Left lung (tissue), 10 donors: Measurements from ENCODE around the gene CORO1C. TPM values are rescaled to one million over a fixed set of nuclear protein-coding genes. Genes with fewer than 3 reads are reported as not detected.

Experiments used
- ATAC-seq: fragments of 200-7000 bp; cut with Tn5 transposase; one replicate; pipeline ENCODE4 v1.9.1; 2020; ENCODE audit warnings: moderate library complexity
- DNase-seq, 4 donors: peaks; one replicate each; pipeline ENCODE4 v3.0.0-alpha.2; 2013 to 2020
- H3K27ac ChIP-seq, 2 donors: fragments of 200-600 bp; sonication (generic) in 1 of 2; one replicate each; pipeline versions ENCODE4 v1.5.0 to v1.8.0; 2020 to 2021
- H3K27me3 ChIP-seq, 2 donors: fragments of 200-600 bp; sonication (generic) in 1 of 2; one replicate each; pipeline versions ENCODE4 v1.5.0 to v1.8.0; 2020 to 2021
- H3K36me3 ChIP-seq, 2 donors: fragments of 200-600 bp; sonication (generic) in 1 of 2; one replicate each; pipeline versions ENCODE4 v1.5.0 to v1.8.0; 2020 to 2021
- H3K4me1 ChIP-seq, 2 donors: fragments of 200-600 bp; one replicate each; pipeline ENCODE4 v1.8.0; 2021
- H3K4me3 ChIP-seq, 2 donors: fragments of 200-600 bp; sonication (generic) in 1 of 2; one replicate each; pipeline versions ENCODE4 v1.5.0 to v1.8.0; 2020 to 2021; ENCODE audit warnings: mild to moderate bottlenecking in 1 of 2
- H3K9me3 ChIP-seq, 2 donors: fragments of 200-600 bp; sonication (generic) in 1 of 2; one replicate each; pipeline versions ENCODE4 v1.5.0 to v1.8.0; 2020 to 2021
- intact Hi-C, 2 donors: fragments of 100-400 bp; cut with DNase I; formaldehyde crosslinking; loops; one replicate each; pipeline versions ENCODE4 v1.11.2 to v1.14.2; 2022
- polyA plus RNA-seq, 6 donors: library from polyadenylated mRNA; unstranded; fragments of 120-200 nt; gene quantifications; one replicate each; pipeline ENCODE4 v1.2.1, GENCODE V29; 2013; ENCODE audit not compliant: insufficient read length in 6 of 6
- total RNA-seq, 2 donors: library from RNA; stranded (reverse); fragmentation: NEBNext Ultra II Directional; extraction: Animal tissue kit (Norgen Biotek cat#: 25700); gene quantifications; one replicate each; pipeline ENCODE4 v1.2.1, GENCODE V29; 2021
- TF ChIP-seq, protein P1 (sequence below), 2 donors: fragments of 200-600 bp; sonication (generic) in 1 of 2; IDR thresholded peaks; one replicate each; pipeline versions ENCODE4 v1.5.0 to v1.8.0; 2021; ENCODE audit warnings: antibody characterized with exemption in 2 of 2
- donor health status: DM: no; HTN: yes; CAD: no.
- donor health status: DM: no; HTN: no; CAD: no.

CORO1C gene
- total and polyA plus RNA-seq, 8 donors: 77.7 to 282 (median 85.9) TPM

DNA sequence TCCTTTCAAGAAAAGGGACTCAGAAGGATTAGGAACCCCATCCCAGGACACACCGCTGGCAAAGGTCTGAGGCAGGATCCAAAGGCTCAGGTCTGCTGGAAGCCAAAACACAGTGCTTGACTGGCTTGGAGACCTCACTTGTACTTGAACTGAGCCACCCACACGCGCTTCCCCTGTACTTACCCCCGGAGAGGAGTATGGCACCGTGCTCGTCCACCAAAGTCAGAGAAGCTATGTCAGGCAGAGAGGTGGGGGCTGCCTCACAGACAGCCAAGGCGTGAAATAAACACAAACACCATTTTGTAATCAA is 86.6 kb downstream of the CORO1C start:
- H3K9me3 ChIP-seq: no peaks in the 10 kb centered on the region
- H3K27ac ChIP-seq: peak overlapping the region; percentile 82 to 83
- DNase-seq (no peak), ATAC-seq (no peak)
- peaks cover 48 to 72% of the 10 kb centered on the region in 2 donors for H3K4me1 ChIP-seq
- peaks cover 0 to 49% of the 10 kb centered on the region in 2 donors for H3K36me3 ChIP-seq
- TF ChIP-seq, protein P1, sequence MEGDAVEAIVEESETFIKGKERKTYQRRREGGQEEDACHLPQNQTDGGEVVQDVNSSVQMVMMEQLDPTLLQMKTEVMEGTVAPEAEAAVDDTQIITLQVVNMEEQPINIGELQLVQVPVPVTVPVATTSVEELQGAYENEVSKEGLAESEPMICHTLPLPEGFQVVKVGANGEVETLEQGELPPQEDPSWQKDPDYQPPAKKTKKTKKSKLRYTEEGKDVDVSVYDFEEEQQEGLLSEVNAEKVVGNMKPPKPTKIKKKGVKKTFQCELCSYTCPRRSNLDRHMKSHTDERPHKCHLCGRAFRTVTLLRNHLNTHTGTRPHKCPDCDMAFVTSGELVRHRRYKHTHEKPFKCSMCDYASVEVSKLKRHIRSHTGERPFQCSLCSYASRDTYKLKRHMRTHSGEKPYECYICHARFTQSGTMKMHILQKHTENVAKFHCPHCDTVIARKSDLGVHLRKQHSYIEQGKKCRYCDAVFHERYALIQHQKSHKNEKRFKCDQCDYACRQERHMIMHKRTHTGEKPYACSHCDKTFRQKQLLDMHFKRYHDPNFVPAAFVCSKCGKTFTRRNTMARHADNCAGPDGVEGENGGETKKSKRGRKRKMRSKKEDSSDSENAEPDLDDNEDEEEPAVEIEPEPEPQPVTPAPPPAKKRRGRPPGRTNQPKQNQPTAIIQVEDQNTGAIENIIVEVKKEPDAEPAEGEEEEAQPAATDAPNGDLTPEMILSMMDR (IDR thresholded peaks at IDR 0.05): no peak
- H3K4me3 ChIP-seq: no peak overlapping the region
- no peaks in the 10 kb centered on the region for H3K27me3 ChIP-seq
- intact Hi-C loops: no loop called here

DNA sequence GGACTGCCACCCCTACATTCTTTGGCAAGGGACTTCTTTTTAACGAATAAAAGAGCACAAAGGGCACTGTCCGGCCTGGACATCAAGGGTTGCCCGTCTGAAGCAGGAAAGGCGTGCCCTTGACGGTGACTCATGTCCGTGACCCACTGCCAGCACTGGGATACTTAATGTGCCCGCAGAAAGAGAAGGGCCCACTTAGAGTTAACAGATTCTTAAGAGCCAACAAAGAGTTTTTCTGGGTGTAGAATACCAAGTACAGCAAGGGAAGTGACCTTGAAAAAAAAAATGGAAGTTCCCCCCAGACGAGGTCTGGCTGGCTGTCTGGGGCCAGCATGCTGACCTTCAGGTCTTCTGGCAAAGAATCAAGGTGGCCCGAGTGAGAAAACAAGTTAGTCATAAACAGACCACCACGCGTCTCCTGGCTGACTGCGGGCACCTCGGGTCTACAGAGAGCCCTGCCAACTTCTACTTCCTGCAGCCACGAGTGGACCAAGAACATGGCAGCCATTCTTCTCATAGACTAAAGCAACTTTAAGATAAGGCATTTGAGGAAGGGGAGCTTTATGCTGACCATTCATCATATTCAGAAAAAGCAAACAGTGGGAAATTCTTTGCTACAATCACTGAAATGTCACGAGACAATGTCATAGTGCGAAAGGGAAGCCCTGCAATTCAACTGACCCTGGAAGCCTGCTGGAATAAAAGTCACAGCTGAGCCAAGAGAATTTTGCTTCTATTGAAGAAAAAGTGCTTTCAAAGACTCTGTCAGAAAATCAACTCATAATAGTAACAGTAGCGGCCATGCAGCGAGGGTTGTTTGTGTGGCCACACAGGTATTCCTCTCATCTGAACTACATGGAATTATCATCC is 87.1 kb downstream of the CORO1C start:
- peaks cover 48 to 72% of the 10 kb centered on the region in 2 donors for H3K4me1 ChIP-seq

DNA sequence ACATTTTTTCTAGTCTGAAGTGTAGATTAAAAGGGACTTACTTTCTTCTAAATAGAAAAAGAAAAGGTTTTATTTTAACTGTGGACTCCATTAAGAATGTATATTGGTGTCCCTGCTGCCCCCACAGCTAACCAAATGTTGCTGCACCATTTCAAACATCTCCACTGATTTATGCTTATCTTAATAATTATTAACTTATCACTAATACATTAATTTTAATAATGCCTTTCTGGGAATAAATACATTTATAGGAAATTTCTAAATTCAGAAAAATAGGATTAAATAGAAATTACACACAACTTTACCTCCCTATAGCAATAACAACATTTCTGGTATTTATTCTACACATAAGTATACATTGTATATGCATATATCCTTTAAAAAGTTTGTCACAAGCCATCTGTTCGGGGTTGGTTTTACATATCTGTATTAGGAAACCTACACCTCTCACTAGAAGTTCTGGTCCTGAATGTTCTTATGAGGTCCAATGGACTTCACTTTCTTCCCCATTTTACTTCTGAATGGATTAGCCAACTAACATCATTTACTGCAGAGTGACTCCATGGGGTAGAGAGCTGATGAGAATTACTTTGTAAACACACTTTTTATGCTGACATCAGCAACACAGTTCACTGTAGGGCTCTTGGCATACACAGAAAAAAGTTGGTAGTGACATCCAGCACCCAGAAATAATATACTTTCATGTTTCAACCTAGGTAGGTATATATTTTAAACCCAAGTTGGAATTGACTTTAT is 88.2 kb downstream of the CORO1C start:
- H3K27ac ChIP-seq: peak overlapping the region; percentile 82 to 83
- DNase-seq (no peak), ATAC-seq (peak; percentile 53)
- H3K27me3 ChIP-seq: no peaks in the 10 kb centered on the region
- TF ChIP-seq, protein P1 (IDR thresholded peaks at IDR 0.05): no peak
- intact Hi-C loops: no loop called here
- no peaks in the 10 kb centered on the region for H3K9me3 ChIP-seq
- peaks cover 0 to 32% of the 10 kb centered on the region in 2 donors for H3K36me3 ChIP-seq
- no peak overlapping the region for H3K4me3 ChIP-seq
- peaks cover 49 to 77% of the 10 kb centered on the region in 2 donors for H3K4me1 ChIP-seq

More for the DNA sequence above, 87.1 kb downstream of the CORO1C start:
- Histone ChIP-seq H3K4me3 (no peak overlapping the region), H3K36me3 (peaks cover 0 to 43% of the 10 kb centered on the region in 2 donors), H3K27me3 (no peaks in the 10 kb centered on the region), H3K9me3 (no peaks in the 10 kb centered on the region), H3K27ac (peak overlapping the region; percentile 82 to 83)
- intact Hi-C loops: no loop called here
- TF ChIP-seq, protein P1 (IDR thresholded peaks at IDR 0.05): no peak
- ATAC-seq (peak; percentile 84), DNase-seq (peak in 1 of 4 donors; percentile 85)

DNA sequence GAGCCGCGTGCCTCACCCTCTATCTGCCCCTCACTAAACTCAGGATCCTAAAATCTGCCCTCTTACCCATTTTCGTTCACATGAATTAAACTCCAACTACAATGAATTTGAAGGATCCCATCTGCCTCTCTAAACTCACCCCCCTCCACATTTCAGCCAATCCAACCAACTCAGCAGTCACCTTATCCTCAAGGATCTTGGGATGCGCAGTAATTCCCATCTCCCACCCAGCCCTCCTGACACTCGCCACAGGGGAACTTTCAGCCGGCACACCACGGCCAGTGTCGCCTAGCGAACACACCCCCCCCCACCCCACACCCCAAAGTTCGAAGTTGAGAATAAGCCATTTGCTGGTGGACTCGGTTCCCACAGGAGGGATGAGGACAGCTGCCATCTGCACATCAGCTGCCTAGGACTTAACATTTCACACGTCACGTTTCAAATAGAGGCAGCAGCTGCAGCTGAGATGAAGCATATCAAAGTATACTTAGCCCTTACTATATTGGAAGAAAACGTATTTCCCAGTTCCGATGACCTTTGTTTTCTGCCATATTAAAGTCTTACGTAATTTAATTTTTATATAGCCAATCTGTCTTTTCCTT is 88.9 kb downstream of the CORO1C start:
- no peak for DNase-seq
- no peak for ATAC-seq

More for the DNA sequence above, 88.9 kb downstream of the CORO1C start:
- Histone ChIP-seq H3K27me3 (no peaks in the 10 kb centered on the region), H3K9me3 (no peaks in the 10 kb centered on the region), H3K36me3 (peaks cover 0 to 25% of the 10 kb centered on the region in 2 donors), H3K4me1 (peaks cover 54 to 78% of the 10 kb centered on the region in 2 donors), H3K27ac (peak overlapping the region in 1 of 2 donors; percentile 83), H3K4me3 (no peak overlapping the region)
- intact Hi-C loops: no loop called here
- TF ChIP-seq, protein P1 (IDR thresholded peaks at IDR 0.05): no peak
